ENCODE results near the gene MXD3. TPM values are rescaled to one million over a fixed set of nuclear protein-coding genes. Genes with fewer than 3 reads are reported as not detected.

The MXD3 gene
- total RNA-seq, 2 experiments from 2014 or later = 81.3 to 130 TPM

Other genes with a start within 250 kb of the MXD3 start
- gene FGFR4, start 225.0 kb downstream of the MXD3 start, total RNA-seq (2014; rRNA removed; shearing (Covaris generic)) = 0.39 and 1.2 TPM in 2 replicates
- gene FGFR4, start 225.0 kb downstream of the MXD3 start, total RNA-seq (2022) = 3.5 and 4.5 TPM in 2 replicates
- 59.6 and 64.3 TPM in 2 replicates for gene NSD1, start 178.1 kb downstream of the MXD3 start, total RNA-seq (2014; rRNA removed; shearing (Covaris generic))
- gene NSD1, start 178.1 kb downstream of the MXD3 start, total RNA-seq (2022) = 132 and 142 TPM in 2 replicates
- gene RAB24, start 8.2 kb downstream of the MXD3 start, total RNA-seq (2014; rRNA removed; shearing (Covaris generic)) = 25.8 and 43.1 TPM in 2 replicates
- 31.3 and 36.1 TPM in 2 replicates for gene RAB24, start 8.2 kb downstream of the MXD3 start, total RNA-seq (2022)
- gene PRELID1, start 8.1 kb downstream of the MXD3 start, total RNA-seq (2014; rRNA removed; shearing (Covaris generic)) = 217 and 249 TPM in 2 replicates
- gene PRELID1, start 8.1 kb downstream of the MXD3 start, total RNA-seq (2022) = 203 and 232 TPM in 2 replicates
- 144 and 151 TPM in 2 replicates for gene LMAN2, start 39.8 kb upstream of the MXD3 start, total RNA-seq (2014; rRNA removed; shearing (Covaris generic))
- gene LMAN2, start 39.8 kb upstream of the MXD3 start, total RNA-seq (2022) = 103 and 116 TPM in 2 replicates
- gene RGS14, start 46.0 kb upstream of the MXD3 start, total RNA-seq (2014; rRNA removed; shearing (Covaris generic)) = 33.0 and 43.3 TPM in 2 replicates
- gene RGS14, start 46.0 kb upstream of the MXD3 start, total RNA-seq (2022) = 41.7 and 46.3 TPM in 2 replicates
- gene SLC34A1, start 72.5 kb upstream of the MXD3 start, total RNA-seq (2014; rRNA removed; shearing (Covaris generic)) = 0.05 and 0.35 TPM in 2 replicates
- 0.46 and 0.63 TPM in 2 replicates for gene SLC34A1, start 72.5 kb upstream of the MXD3 start, total RNA-seq (2022)
- not detected in 2 replicates for gene PFN3, start 88.8 kb upstream of the MXD3 start, total RNA-seq (2014; rRNA removed; shearing (Covaris generic))
- not detected in 2 replicates for gene PFN3, start 88.8 kb upstream of the MXD3 start, total RNA-seq (2022)
- gene F12, start 97.7 kb upstream of the MXD3 start, total RNA-seq (2014; rRNA removed; shearing (Covaris generic)) = 1.2 TPM in 1 of 2 replicates, not detected in the other
- gene F12, start 97.7 kb upstream of the MXD3 start, total RNA-seq (2022) = 3.0 and 3.8 TPM in 2 replicates
- gene GRK6, start 114.8 kb upstream of the MXD3 start, total RNA-seq (2014; rRNA removed; shearing (Covaris generic)) = 43.4 and 46.2 TPM in 2 replicates
- gene GRK6, start 114.8 kb upstream of the MXD3 start, total RNA-seq (2022) = 99.4 and 102 TPM in 2 replicates
- 7.0 and 13.6 TPM in 2 replicates for gene PRR7, start 134.9 kb upstream of the MXD3 start, total RNA-seq (2014; rRNA removed; shearing (Covaris generic))
- gene PRR7, start 134.9 kb upstream of the MXD3 start, total RNA-seq (2022) = 12.5 and 12.8 TPM in 2 replicates
- gene DBN1, start 161.7 kb upstream of the MXD3 start, total RNA-seq (2014; rRNA removed; shearing (Covaris generic)) = 11.7 and 17.4 TPM in 2 replicates
- gene DBN1, start 161.7 kb upstream of the MXD3 start, total RNA-seq (2022) = 21.3 and 22.0 TPM in 2 replicates
- gene PDLIM7, start 185.7 kb upstream of the MXD3 start, total RNA-seq (2014; rRNA removed; shearing (Covaris generic)) = 38.8 and 41.4 TPM in 2 replicates
- 58.0 and 78.9 TPM in 2 replicates for gene PDLIM7, start 185.7 kb upstream of the MXD3 start, total RNA-seq (2022)
- gene DOK3, start 197.9 kb upstream of the MXD3 start, total RNA-seq (2014; rRNA removed; shearing (Covaris generic)) = 186 and 197 TPM in 2 replicates
- 260 and 268 TPM in 2 replicates for gene DOK3, start 197.9 kb upstream of the MXD3 start, total RNA-seq (2022)
- 216 and 224 TPM in 2 replicates for gene DDX41, start 205.1 kb upstream of the MXD3 start, total RNA-seq (2014; rRNA removed; shearing (Covaris generic))
- gene DDX41, start 205.1 kb upstream of the MXD3 start, total RNA-seq (2022) = 145 and 169 TPM in 2 replicates
- gene FAM193B, start 242.7 kb upstream of the MXD3 start, total RNA-seq (2014; rRNA removed; shearing (Covaris generic)) = 63.2 and 92.8 TPM in 2 replicates
- 104 and 113 TPM in 2 replicates for gene FAM193B, start 242.7 kb upstream of the MXD3 start, total RNA-seq (2022)